Parathyroid adenoma (tissue), 2 donors: ENCODE data around the gene FAM43A.

Experiments
- H2AFZ ChIP-seq: fragments of 300-600 bp; sonication (generic); one replicate; pipeline ENCODE4 v1.7.0; 2017; ENCODE audit warnings: antibody characterized with exemption, mild to moderate bottlenecking
- H3K27ac ChIP-seq: fragments of 300-600 bp; sonication (generic); one replicate; pipeline ENCODE4 v1.7.0; 2017
- H3K27me3 ChIP-seq: fragments of 300-600 bp; sonication (generic); one replicate; pipeline ENCODE4 v1.7.0; 2017; ENCODE audit warnings: low read length; ENCODE audit not compliant: control insufficient read depth, insufficient read depth
- H3K36me3 ChIP-seq: fragments of 300-600 bp; sonication (generic); one replicate; pipeline ENCODE4 v1.7.0; 2017; ENCODE audit warnings: low read length; ENCODE audit not compliant: control insufficient read depth, insufficient read depth
- H3K4me1 ChIP-seq: fragments of 300-600 bp; sonication (generic); one replicate; pipeline ENCODE4 v1.7.0; 2017; ENCODE audit warnings: control low read depth
- H3K4me2 ChIP-seq: fragments of 300-600 bp; sonication (generic); one replicate; pipeline ENCODE4 v1.7.0; 2017; ENCODE audit warnings: low read length
- H3K4me3 ChIP-seq: fragments of 300-600 bp; sonication (generic); one replicate; pipeline ENCODE4 v1.7.0; 2017; ENCODE audit warnings: low read depth, low read length
- H3K79me2 ChIP-seq: fragments of 300-600 bp; sonication (generic); one replicate; pipeline ENCODE4 v1.7.0; 2017; ENCODE audit warnings: control low read depth
- H3K9ac ChIP-seq: fragments of 300-600 bp; sonication (generic); one replicate; pipeline ENCODE4 v1.7.0; 2017; ENCODE audit warnings: mild to moderate bottlenecking
- H3K9me3 ChIP-seq: fragments of 300-600 bp; sonication (generic); one replicate; pipeline ENCODE4 v1.7.0; 2017; ENCODE audit warnings: low read length; ENCODE audit not compliant: control insufficient read depth
- CTCF ChIP-seq: fragments of 300-600 bp; sonication (generic); IDR thresholded peaks from one replicate; pipeline ENCODE4 v1.7.0; 2017; ENCODE audit warnings: antibody characterized with exemption, mild to moderate bottlenecking
- donor health status: primary hyperparathyroidism.

Gene FAM43A

GRCh38 chr3:194673761-194674160 lies 11.9 kb upstream of the FAM43A start:
- H3K36me3 ChIP-seq, result no peaks in the 10 kb centered on the region
- no peak overlapping the region for H3K9ac ChIP-seq
- H3K27ac ChIP-seq, result no peak overlapping the region
- no peaks in the 10 kb centered on the region for H3K9me3 ChIP-seq
- TF ChIP-seq CTCF, result no peak
- no peaks in the 10 kb centered on the region for H3K27me3 ChIP-seq
- H3K4me3 ChIP-seq, result no peak overlapping the region
- peaks cover 16% of the 10 kb centered on the region for H3K79me2 ChIP-seq
- no peak overlapping the region for H2AFZ ChIP-seq
- peaks cover 9% of the 10 kb centered on the region for H3K4me1 ChIP-seq
- H3K4me2 ChIP-seq, result no peak overlapping the region

- Histone ChIP-seq H3K9me3 (no peaks in the 10 kb centered on the region), H3K4me3 (no peak overlapping the region), H3K4me1 (peaks cover 9% of the 10 kb centered on the region), H3K27me3 (no peaks in the 10 kb centered on the region), H3K9ac (no peak overlapping the region), H2AFZ (peak overlapping the region; percentile 15), H3K79me2 (peaks cover 11% of the 10 kb centered on the region), H3K36me3 (no peaks in the 10 kb centered on the region), H3K4me2 (no peak overlapping the region), H3K27ac (no peak overlapping the region)
- TF ChIP-seq CTCF, result no peak
These were observed 10.5 kb upstream of the FAM43A start for GRCh38 chr3:194675081-194675640.

DNA sequence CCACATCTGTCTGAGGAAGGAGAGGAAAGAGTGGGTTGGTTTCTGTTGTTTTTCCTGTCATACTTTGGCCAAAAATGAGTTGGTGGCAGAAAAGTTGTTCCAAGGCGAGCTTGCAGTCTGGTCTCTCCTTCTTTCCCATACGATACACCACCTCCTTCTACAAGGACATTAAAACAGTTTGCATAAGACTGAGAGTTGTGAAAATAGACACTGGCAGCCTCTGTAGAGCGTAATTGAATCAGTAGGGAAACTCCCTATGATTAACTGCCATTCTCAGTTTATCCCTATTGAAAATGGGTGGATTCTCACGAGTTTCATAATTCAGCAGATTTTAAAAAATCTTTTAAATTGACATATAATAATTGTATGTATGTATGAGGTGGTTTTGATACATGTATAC lies 10.0 kb upstream of the FAM43A start:
- no peak for TF ChIP-seq CTCF
- Histone ChIP-seq H3K4me3 (no peak overlapping the region), H3K9me3 (no peaks in the 10 kb centered on the region), H3K9ac (no peak overlapping the region), H3K27ac (no peak overlapping the region), H3K27me3 (no peaks in the 10 kb centered on the region), H2AFZ (peak overlapping the region; percentile 15), H3K4me1 (peaks cover 7% of the 10 kb centered on the region), H3K4me2 (no peak overlapping the region), H3K79me2 (peaks cover 11% of the 10 kb centered on the region), H3K36me3 (no peaks in the 10 kb centered on the region)

- no peaks in the 10 kb centered on the region for H3K4me1 ChIP-seq
- H3K79me2 ChIP-seq, result peaks cover 3% of the 10 kb centered on the region
- H3K36me3 ChIP-seq, result no peaks in the 10 kb centered on the region
- no peak overlapping the region for H3K27ac ChIP-seq
- H3K27me3 ChIP-seq, result no peaks in the 10 kb centered on the region
- TF ChIP-seq CTCF, result no peak
- no peaks in the 10 kb centered on the region for H3K9me3 ChIP-seq
- no peak overlapping the region for H3K4me3 ChIP-seq
- H3K9ac ChIP-seq, result no peak overlapping the region
- H2AFZ ChIP-seq, result no peak overlapping the region
- H3K4me2 ChIP-seq, result no peak overlapping the region
These were observed 9.2 kb upstream of the FAM43A start for GRCh38 chr3:194676471-194676870.

DNA sequence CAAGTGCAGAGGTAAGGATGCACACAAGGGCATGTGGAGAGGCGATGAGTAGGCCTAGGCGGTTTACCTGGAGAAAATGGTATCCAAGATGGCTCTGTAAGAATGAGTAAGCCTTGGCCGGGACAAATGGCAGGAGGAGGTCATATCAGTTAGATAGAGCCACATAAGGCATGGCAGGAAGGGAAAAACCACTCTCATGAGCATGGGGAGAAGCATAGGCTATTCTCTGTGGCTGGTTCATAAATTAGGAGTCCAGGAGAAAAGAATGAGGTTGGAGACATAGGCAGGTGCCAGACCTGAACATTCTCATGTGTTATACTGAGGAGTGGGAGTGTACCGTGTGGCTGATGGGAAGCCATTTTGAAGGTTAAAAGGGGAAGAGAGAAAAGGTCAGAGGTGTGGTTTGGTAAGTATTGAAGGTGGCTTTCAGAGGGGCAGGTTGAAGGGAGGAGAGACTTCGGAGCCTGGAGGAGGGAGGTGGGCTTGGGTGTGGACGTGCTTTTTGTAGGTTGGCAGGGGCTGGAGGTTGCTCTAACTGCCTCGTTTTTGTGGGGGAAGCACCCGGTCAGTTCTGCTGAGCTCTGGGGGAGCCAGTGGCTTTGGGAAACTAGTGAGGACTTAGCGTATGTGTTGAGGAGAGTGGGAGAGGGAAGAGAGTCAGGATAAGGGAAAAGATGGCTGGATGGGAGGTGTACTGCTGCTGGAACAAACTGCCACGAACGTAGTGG lies 4.6 kb upstream of the FAM43A start:
- H3K27ac ChIP-seq, result no peak overlapping the region
- no peak overlapping the region for H3K9ac ChIP-seq
- H3K9me3 ChIP-seq, result no peaks in the 10 kb centered on the region
- TF ChIP-seq CTCF, result no peak
- no peaks in the 10 kb centered on the region for H3K36me3 ChIP-seq
- H2AFZ ChIP-seq, result no peak overlapping the region
- no peak overlapping the region for H3K4me3 ChIP-seq
- H3K27me3 ChIP-seq, result no peaks in the 10 kb centered on the region
- H3K79me2 ChIP-seq, result no peaks in the 10 kb centered on the region
- peaks cover 3% of the 10 kb centered on the region for H3K4me1 ChIP-seq
- no peak overlapping the region for H3K4me2 ChIP-seq
